HL-60 (cell line): ENCODE results near the gene LAMA1.

Experiments used
- DNase-seq, 2 experiments: peaks; one replicate each; pipeline ENCODE4 v3.0.0-alpha.2; 2010 to 2020; ENCODE audit warnings: low read depth in 1 of 2, low spot score in 1 of 2
- H3K27ac ChIP-seq: fragments of 250-450 bp; sonication (Bioruptor Pico); replicated peaks from 2 replicates; pipeline ENCODE4 v1.5.1; 2020; ENCODE audit warnings: mild to moderate bottlenecking, moderate library complexity
- H3K27me3 ChIP-seq: fragments of 250-450 bp; sonication (Bioruptor Pico); 2 replicates; pipeline ENCODE4 v1.5.1; 2021; ENCODE audit warnings: mild to moderate bottlenecking, moderate library complexity; ENCODE audit not compliant: insufficient read depth, poor library complexity, severe bottlenecking
- H3K4me3 ChIP-seq: replicated peaks from 2 replicates; pipeline ENCODE4 v1.5.1; 2011; ENCODE audit warnings: mild to moderate bottlenecking, control low read depth, low read length; ENCODE audit not compliant: insufficient read depth
- GABPA ChIP-seq: IDR thresholded peaks from 2 replicates; pipeline ENCODE4 v1.6.1; 2012; ENCODE audit warnings: low read depth
- POLR2AphosphoS5 ChIP-seq: IDR thresholded peaks from 2 replicates; pipeline ENCODE4 v1.6.1; 2012; ENCODE audit warnings: low read depth
- SPI1 ChIP-seq: IDR thresholded peaks from 2 replicates; pipeline ENCODE4 v1.6.1; 2012; ENCODE audit warnings: low read depth, mild to moderate bottlenecking, borderline replicate concordance
- TF ChIP-seq, protein P1 (sequence below): IDR thresholded peaks from 2 replicates; pipeline ENCODE4 v1.6.1; 2012; ENCODE audit warnings: low read depth; ENCODE audit not compliant: insufficient replicate concordance
- TF ChIP-seq, protein P2 (sequence below): IDR thresholded peaks from one replicate; pipeline ENCODE4 v1.5.1; 2011; ENCODE audit warnings: low read length, control low read depth, inconsistent platforms; ENCODE audit not compliant: insufficient read depth

The LAMA1 gene

DNA sequence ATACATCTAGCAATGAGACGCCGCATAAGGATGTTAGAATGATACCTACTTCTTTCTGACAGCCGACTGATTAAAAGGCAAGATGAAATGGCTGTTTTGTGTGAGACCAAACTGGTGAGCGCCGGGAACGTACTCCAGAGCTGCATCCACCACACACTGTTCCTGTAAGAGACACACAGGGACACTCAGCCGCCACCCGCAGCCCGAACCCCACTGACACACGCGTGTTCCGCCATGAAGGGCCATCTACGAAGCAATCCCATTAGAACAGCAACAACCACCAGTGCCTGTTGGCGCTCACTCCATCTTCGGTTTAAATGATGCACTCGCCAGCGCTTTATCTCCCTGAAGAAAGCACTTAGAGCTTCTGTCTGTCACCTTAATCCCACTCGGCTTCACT lies 162.3 kb downstream of the LAMA1 start:
- TF ChIP-seq, protein P1, sequence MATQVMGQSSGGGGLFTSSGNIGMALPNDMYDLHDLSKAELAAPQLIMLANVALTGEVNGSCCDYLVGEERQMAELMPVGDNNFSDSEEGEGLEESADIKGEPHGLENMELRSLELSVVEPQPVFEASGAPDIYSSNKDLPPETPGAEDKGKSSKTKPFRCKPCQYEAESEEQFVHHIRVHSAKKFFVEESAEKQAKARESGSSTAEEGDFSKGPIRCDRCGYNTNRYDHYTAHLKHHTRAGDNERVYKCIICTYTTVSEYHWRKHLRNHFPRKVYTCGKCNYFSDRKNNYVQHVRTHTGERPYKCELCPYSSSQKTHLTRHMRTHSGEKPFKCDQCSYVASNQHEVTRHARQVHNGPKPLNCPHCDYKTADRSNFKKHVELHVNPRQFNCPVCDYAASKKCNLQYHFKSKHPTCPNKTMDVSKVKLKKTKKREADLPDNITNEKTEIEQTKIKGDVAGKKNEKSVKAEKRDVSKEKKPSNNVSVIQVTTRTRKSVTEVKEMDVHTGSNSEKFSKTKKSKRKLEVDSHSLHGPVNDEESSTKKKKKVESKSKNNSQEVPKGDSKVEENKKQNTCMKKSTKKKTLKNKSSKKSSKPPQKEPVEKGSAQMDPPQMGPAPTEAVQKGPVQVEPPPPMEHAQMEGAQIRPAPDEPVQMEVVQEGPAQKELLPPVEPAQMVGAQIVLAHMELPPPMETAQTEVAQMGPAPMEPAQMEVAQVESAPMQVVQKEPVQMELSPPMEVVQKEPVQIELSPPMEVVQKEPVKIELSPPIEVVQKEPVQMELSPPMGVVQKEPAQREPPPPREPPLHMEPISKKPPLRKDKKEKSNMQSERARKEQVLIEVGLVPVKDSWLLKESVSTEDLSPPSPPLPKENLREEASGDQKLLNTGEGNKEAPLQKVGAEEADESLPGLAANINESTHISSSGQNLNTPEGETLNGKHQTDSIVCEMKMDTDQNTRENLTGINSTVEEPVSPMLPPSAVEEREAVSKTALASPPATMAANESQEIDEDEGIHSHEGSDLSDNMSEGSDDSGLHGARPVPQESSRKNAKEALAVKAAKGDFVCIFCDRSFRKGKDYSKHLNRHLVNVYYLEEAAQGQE, result no peak
- no peak for TF ChIP-seq POLR2AphosphoS5
- no peak for TF ChIP-seq GABPA
- TF ChIP-seq SPI1, result no peak
- TF ChIP-seq, protein P2, sequence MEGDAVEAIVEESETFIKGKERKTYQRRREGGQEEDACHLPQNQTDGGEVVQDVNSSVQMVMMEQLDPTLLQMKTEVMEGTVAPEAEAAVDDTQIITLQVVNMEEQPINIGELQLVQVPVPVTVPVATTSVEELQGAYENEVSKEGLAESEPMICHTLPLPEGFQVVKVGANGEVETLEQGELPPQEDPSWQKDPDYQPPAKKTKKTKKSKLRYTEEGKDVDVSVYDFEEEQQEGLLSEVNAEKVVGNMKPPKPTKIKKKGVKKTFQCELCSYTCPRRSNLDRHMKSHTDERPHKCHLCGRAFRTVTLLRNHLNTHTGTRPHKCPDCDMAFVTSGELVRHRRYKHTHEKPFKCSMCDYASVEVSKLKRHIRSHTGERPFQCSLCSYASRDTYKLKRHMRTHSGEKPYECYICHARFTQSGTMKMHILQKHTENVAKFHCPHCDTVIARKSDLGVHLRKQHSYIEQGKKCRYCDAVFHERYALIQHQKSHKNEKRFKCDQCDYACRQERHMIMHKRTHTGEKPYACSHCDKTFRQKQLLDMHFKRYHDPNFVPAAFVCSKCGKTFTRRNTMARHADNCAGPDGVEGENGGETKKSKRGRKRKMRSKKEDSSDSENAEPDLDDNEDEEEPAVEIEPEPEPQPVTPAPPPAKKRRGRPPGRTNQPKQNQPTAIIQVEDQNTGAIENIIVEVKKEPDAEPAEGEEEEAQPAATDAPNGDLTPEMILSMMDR, result no peak
- DNase-seq, result no peak
- Histone ChIP-seq H3K4me3 (no peak overlapping the region), H3K27ac (no peak overlapping the region), H3K27me3 (no peaks in the 10 kb centered on the region)

DNA sequence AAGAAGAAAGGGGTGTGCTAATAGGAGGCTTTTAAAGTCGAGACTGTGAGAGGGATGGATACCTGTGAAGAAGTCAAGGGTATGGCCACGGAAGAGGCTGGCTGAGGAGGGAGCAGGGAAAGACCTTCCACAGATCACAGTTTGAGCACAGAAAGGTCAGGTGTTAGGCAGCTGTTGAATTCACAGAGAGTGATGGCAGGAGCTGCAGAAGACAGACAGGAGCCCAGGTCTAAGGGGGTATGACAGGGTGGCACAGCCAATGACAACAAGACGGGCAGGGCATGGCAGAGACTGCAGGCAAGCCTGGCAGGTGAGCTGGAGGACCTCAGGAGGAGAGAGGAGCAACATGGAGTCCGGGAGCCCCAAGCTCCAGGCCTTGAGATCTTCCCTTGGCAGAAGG lies 163.1 kb downstream of the LAMA1 start:
- TF ChIP-seq, protein P1, result no peak
- TF ChIP-seq SPI1 (no peak), GABPA (no peak), POLR2AphosphoS5 (no peak)
- TF ChIP-seq, protein P2, result no peak
- Histone ChIP-seq H3K27ac (no peak overlapping the region), H3K27me3 (no peaks in the 10 kb centered on the region), H3K4me3 (no peak overlapping the region)
- no peak for DNase-seq

DNA sequence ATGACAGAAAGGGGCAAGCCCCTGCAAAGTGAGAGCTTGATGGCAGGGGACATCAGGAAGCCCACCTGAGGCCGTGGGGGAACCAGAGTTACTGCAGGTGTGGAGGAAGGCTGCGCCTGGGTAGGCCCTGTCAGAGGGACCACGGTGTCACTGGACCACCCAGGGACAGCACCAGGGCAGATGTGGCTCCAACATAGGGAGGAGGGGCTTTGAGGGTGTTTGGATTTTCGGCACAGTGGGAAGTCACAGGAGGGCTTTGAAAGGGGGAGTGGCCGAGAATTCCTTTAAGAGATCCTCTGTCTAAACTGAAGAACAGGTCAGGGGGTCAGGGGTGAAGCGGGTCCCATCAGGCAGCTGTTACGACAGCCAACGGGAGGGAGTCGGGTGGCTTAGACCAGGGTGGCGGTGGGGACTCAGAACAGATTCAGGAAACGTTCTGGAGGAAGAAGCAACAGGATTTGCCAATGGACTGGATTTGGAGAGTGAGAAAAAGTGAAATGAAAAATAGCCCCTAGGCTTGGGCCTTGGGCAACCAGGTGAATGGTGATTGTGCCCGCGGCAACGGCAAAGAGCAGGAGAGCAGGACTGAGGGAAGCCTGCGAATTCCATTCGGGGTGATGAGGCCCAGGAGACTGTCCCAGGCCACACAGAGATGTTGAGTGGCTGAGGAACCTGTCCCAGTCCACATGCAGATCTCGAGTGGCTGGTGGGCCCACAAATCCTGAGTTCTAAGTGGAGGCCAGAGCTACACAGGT lies 166.1 kb downstream of the LAMA1 start:
- Histone ChIP-seq H3K4me3 (no peak overlapping the region), H3K27ac (no peak overlapping the region), H3K27me3 (no peaks in the 10 kb centered on the region)
- no peak for TF ChIP-seq SPI1
- DNase-seq, result no peak

DNA sequence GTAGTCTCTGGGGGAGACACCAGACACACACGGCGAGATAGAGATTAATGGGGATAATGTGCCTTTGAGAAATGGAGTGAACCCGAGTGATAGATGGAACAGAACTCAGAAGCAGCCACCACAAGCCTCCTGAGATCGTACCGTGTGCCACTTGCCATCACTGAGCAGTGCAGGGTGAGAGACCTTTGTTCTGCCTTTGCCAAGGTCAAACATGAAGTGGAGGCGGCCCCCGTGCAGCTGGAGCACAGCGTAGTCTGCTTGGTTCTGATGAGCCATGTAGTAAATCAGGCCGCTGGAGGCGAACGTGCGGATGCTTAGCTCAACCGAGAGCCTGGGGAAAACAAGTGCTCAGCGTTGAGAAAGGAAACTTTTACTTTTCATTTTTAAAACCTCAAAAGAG lies 167.0 kb downstream of the LAMA1 start:
- Histone ChIP-seq H3K27ac (no peak overlapping the region), H3K4me3 (no peak overlapping the region), H3K27me3 (no peaks in the 10 kb centered on the region)
- no peak for DNase-seq
- TF ChIP-seq GABPA, result no peak
- no peak for TF ChIP-seq POLR2AphosphoS5
- TF ChIP-seq, protein P2, result no peak
- TF ChIP-seq, protein P1, result no peak
- no peak for TF ChIP-seq SPI1
